Uterus (tissue), 2 donors: ENCODE measurements around the gene BCL11B.

Experiments used
- CTCF ChIP-seq, 4 experiments: fragments of 200-600 bp in 2 of 4; fragments of 450-650 bp in 2 of 4; sonication (generic) in 2 of 4; IDR thresholded peaks; one replicate each; pipeline ENCODE4 v1.5.1; 2016 to 2019; ENCODE audit warnings: antibody characterized with exemption in 4 of 4, mild to moderate bottlenecking in 2 of 4, moderate library complexity in 1 of 4
- POLR2A ChIP-seq, 2 donors: fragments of 450-650 bp; IDR thresholded peaks; one replicate each; pipeline ENCODE4 v1.6.1; 2016; ENCODE audit warnings: antibody characterized with exemption in 2 of 2, mild to moderate bottlenecking in 1 of 2, moderate library complexity in 1 of 2

DNA sequence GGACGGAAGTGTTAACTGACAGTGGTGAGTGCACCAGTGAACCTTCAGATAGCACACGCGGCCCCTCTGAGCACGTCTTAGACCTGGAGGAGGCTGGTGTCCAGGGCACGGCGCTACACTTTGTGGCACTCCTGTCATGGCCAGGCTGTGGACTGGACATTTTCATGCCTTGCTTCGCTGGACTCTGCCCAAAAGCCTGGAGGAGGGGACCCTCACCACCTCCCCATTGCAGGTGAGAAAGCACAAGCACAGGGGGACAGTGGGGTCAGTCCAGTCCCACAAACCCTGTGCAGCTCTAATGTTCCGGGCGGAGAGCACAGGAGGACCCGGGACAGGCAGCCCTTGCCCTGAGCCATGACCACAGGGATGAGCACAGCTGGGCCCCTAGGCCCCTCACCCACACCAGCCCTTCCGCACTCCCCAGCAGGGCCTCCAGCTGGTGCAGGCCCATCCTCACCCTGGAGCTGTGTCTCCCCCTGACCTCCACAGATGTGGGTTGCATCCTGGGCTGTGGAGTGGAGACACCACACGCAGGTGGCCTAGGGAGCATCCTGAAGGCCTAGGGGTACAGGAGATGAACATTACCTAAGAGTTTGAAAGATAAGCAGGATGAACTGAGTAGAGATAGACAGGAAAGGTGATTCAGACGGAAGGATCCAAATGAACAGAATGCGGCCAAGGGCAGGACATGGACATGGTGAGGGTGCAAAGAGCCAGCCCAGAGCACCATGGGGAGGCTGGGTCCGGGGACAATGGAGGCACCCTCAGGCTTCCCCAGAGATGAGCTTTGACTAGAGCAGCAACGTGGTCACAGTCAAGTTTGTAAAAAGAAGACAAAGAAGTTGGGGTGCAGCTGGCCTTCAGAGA is 132.8 kb downstream of the BCL11B start:
- TF ChIP-seq POLR2A (IDR thresholded peaks at IDR 0.05) (no peak), CTCF (IDR thresholded peaks at IDR 0.05) (no peak)
